Measurements from ENCODE around the gene GSG1L.

- TF ChIP-seq POLR2A (IDR thresholded peaks at IDR 0.05; ENCODE audit: low read length) (no peak), GATA1 (IDR thresholded peaks at IDR 0.05; ENCODE audit: low read depth, low read length) (no peak)
Measured at GRCh38 chr16:27921134-27921533, 142.4 kb downstream of the GSG1L start.

Data from erythroblast (primary cell).